T-helper 1 cell treated with Interleukin-12 subunit alpha and Interleukin-12 subunit beta and Interleukin-4 antibody, amounts not matched to agents 30 μg/mL and 1 μg/mL, for 36 hours (primary cell): Measurements from ENCODE around the gene SORBS2.

Experiments used
- H3K27ac Mint-ChIP-seq: one replicate; pipeline ENCODE4 v1.8.0; 2021; ENCODE audit warnings: mild to moderate bottlenecking, mixed read lengths
- H3K27me3 Mint-ChIP-seq: one replicate; pipeline ENCODE4 v1.8.0; 2021; ENCODE audit warnings: low read depth, mixed read lengths
- H3K36me3 Mint-ChIP-seq: one replicate; pipeline ENCODE4 v1.8.0; 2021; ENCODE audit warnings: low read depth, mixed read lengths
- H3K4me1 Mint-ChIP-seq: one replicate; pipeline ENCODE4 v1.8.0; 2021; ENCODE audit warnings: low read depth, mixed read lengths
- H3K4me3 Mint-ChIP-seq: one replicate; pipeline ENCODE4 v1.8.0; 2021; ENCODE audit warnings: mild to moderate bottlenecking, moderate library complexity, mixed read lengths
- H3K9me3 Mint-ChIP-seq: one replicate; pipeline ENCODE4 v1.8.0; 2021; ENCODE audit warnings: mixed read lengths

Gene SORBS2

GRCh38 chr4:185602397-185602796 is 209.6 kb downstream of the SORBS2 start:
- no peak overlapping the region for H3K27ac Mint-ChIP-seq

DNA sequence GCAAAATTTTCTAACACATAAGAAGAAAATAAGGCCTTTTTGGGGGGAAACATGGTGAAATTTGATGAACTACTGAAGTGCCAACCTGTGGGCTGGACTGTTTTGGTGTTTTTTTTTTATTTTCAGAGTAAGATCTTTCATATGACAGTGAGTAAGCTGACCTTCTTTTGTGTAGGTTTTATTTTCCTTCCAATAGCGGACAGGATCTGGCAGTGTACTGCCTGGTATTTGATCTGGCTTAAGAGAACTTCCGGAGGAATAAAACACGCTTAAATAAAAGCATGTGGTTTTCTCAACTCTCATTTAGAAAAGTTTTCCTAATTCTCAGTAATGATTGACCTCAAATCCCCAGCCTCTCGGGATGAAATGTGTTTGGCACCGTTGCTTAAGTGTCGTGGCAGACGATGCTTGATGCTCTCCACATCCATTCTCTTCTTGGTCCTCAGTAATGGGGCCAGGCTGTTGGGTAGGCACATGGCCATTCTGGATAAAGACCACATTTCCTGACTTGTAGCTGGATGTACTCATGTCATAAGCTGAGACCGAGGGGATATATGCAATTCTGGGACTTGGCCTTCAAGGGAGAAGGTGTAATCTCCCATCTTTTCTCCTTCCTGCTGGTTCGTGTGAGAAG is 211.1 kb downstream of the SORBS2 start:
- no peaks in the 10 kb centered on the region for H3K36me3 Mint-ChIP-seq

More at GRCh38 chr4:185602397-185602796, 209.6 kb downstream of the SORBS2 start:
- Mint-ChIP-seq H3K9me3 (no peaks in the 10 kb centered on the region), H3K4me3 (no peak overlapping the region), H3K4me1 (no peaks in the 10 kb centered on the region), H3K36me3 (no peaks in the 10 kb centered on the region), H3K27me3 (peaks cover 20% of the 10 kb centered on the region)

GRCh38 chr4:185599553-185600243 is 212.3 kb downstream of the SORBS2 start:
- Mint-ChIP-seq H3K27ac (no peak overlapping the region), H3K4me1 (no peaks in the 10 kb centered on the region), H3K4me3 (no peak overlapping the region)

More for the DNA sequence above, 211.1 kb downstream of the SORBS2 start:
- H3K27me3 Mint-ChIP-seq: peaks cover 24% of the 10 kb centered on the region
- no peaks in the 10 kb centered on the region for H3K9me3 Mint-ChIP-seq
- H3K4me3 Mint-ChIP-seq: no peak overlapping the region
- H3K4me1 Mint-ChIP-seq: no peaks in the 10 kb centered on the region
- H3K27ac Mint-ChIP-seq: no peak overlapping the region

DNA sequence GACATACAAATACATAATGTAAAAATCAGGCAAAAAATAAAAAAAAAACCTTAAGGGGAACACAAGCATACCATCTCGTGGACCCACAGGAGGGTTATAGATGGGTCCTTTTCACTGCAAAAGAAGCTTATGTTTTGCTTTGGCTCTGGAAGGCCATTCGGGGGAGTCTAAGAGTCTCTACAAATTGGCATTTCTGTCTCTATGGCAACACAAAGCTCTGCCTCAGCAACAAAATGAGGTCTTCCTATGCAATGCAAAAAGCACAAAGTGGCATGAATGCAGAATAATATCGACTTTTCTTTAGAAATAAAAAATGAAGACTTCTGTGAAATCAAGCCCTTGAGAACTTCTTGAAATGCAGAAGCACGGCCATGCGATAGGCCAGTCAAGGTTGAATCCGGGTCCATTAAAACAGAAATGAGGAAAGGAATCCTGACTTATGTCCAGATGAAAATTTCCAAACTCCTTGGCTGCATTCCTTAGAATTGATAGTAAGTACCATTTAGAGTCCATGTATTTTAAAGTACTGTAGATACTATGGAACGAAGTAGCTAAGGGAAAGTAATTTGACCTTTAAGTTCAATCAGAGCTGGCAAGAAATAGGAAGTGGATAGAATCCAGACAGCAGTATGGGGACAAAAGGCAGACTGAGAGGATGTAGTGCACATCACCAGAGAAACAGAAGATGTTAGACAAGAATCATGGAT is 213.0 kb downstream of the SORBS2 start:
- Mint-ChIP-seq H3K4me3 (no peak overlapping the region), H3K4me1 (no peaks in the 10 kb centered on the region), H3K9me3 (no peaks in the 10 kb centered on the region), H3K27me3 (peaks cover 27% of the 10 kb centered on the region), H3K36me3 (no peaks in the 10 kb centered on the region), H3K27ac (no peak overlapping the region)

More at GRCh38 chr4:185599553-185600243, 212.3 kb downstream of the SORBS2 start:
- Mint-ChIP-seq H3K27me3 (peaks cover 27% of the 10 kb centered on the region), H3K9me3 (no peaks in the 10 kb centered on the region), H3K36me3 (no peaks in the 10 kb centered on the region)

- Mint-ChIP-seq H3K4me3 (no peak overlapping the region), H3K27ac (no peak overlapping the region), H3K9me3 (no peaks in the 10 kb centered on the region), H3K36me3 (no peaks in the 10 kb centered on the region), H3K27me3 (peaks cover 32% of the 10 kb centered on the region), H3K4me1 (no peaks in the 10 kb centered on the region)
Observed at GRCh38 chr4:185597532-185598188, 214.3 kb downstream of the SORBS2 start.

GRCh38 chr4:185592845-185593488 is 219.0 kb downstream of the SORBS2 start:
- no peaks in the 10 kb centered on the region for H3K36me3 Mint-ChIP-seq
- H3K4me1 Mint-ChIP-seq: peaks cover 2% of the 10 kb centered on the region
- peaks cover 54% of the 10 kb centered on the region for H3K27me3 Mint-ChIP-seq
- no peaks in the 10 kb centered on the region for H3K9me3 Mint-ChIP-seq
- H3K27ac Mint-ChIP-seq: no peak overlapping the region
- H3K4me3 Mint-ChIP-seq: no peak overlapping the region

DNA sequence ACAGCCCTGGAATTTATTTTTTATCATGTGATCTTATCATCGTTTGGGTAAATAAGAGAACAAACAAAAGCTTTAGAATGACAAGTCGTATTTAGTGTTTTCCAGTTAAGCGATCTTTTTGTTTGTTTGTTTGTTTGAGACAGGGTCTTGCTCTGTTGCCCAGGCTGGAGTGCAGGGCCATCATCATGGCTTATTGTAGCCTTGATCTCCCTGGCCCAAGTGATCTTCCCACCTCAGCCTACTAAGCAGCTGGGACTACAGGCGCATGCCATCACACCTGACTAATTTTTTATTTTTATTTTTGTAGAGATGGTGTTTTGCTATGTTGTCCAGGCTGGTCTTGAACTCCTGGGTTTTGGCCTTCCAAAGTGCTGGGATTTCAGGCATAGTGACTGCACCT is 219.6 kb downstream of the SORBS2 start:
- Mint-ChIP-seq H3K9me3 (no peaks in the 10 kb centered on the region), H3K27me3 (peaks cover 55% of the 10 kb centered on the region)

GRCh38 chr4:185591679-185592141 is 220.3 kb downstream of the SORBS2 start:
- H3K4me3 Mint-ChIP-seq: no peak overlapping the region
- H3K4me1 Mint-ChIP-seq: peaks cover 12% of the 10 kb centered on the region
- H3K27ac Mint-ChIP-seq: no peak overlapping the region
- H3K36me3 Mint-ChIP-seq: peaks cover 3% of the 10 kb centered on the region
- peaks cover 3% of the 10 kb centered on the region for H3K9me3 Mint-ChIP-seq
- peaks cover 60% of the 10 kb centered on the region for H3K27me3 Mint-ChIP-seq

More for the DNA sequence above, 219.6 kb downstream of the SORBS2 start:
- no peak overlapping the region for H3K27ac Mint-ChIP-seq
- H3K4me1 Mint-ChIP-seq: peaks cover 6% of the 10 kb centered on the region
- H3K4me3 Mint-ChIP-seq: no peak overlapping the region
- no peaks in the 10 kb centered on the region for H3K36me3 Mint-ChIP-seq

GRCh38 chr4:185590982-185591381 is 221.0 kb downstream of the SORBS2 start:
- Mint-ChIP-seq H3K27me3 (peaks cover 64% of the 10 kb centered on the region), H3K4me3 (no peak overlapping the region), H3K9me3 (peaks cover 3% of the 10 kb centered on the region), H3K27ac (no peak overlapping the region), H3K36me3 (peaks cover 4% of the 10 kb centered on the region), H3K4me1 (peaks cover 13% of the 10 kb centered on the region)

DNA sequence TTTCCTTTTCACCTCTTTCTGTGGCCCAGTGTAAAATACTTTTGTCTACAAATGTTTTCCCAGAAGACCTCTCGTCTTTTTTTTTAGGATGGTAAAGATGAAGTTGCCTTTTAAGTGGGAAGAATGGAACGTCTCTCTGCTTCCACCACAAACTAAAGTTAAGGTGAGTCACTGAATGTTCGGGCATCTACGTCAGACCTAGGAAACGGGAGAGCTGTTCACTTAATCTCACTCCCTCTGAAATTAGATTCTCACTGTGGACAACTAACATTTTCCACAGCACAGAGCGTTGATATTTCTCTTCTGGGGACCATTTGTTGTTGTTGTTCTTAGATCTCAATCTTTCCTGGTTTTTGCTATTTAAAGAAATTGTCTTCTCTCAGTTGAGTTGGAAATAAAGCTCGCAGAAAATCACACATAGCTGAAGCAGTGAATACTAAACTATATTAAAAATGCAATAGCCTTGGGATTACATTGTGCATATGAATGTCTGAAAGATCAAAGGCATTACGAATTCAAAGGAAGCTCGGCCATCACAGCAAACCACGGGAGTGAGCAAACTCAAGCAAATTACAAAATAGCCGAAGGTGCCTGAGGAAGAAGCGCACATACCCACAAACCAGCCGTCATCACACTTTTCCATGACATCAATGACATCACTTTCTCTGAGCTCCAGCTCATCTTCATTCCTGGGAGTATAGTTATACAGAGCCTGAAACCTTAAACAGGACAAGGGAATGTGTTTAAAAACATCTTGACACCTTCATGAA is 222.7 kb downstream of the SORBS2 start:
- Mint-ChIP-seq H3K27me3 (peaks cover 70% of the 10 kb centered on the region), H3K27ac (no peak overlapping the region), H3K4me1 (peaks cover 13% of the 10 kb centered on the region), H3K4me3 (no peak overlapping the region), H3K9me3 (peaks cover 3% of the 10 kb centered on the region), H3K36me3 (peaks cover 4% of the 10 kb centered on the region)

DNA sequence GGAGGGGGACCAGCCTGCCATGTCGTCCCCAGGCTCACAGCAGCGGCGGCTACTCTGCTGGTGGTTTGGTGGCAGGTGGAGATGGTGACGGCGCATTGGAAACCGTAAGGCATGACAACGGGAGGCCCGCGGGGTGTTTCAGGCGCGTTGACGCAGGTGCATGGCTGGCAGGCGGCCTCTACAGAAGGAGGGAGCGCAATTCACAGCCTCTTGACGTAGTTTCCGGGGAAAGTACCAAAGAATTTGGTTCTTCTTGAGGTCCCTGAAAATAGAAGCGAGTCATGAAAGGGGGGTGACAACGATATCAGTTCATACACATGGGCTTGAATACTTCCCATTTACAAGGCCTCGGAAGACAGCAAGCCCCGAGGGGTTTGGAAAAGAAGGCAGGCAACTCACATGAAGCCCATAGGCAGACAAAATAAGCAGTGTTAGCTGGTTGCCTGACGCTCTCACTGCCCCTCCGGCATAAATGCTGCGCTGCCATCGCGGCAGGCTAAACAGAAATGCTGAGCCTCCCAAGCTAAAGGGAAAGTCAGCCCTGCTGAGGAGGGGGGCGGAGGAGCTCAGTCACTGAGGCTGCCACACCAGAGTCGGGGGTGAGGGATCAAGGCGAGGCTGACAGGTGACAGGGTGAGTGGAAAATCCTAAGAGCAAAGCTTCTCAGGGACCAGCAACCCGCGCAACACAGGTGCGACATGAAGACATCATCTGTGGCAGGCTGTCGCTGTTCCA is 224.4 kb downstream of the SORBS2 start:
- peaks cover 3% of the 10 kb centered on the region for H3K9me3 Mint-ChIP-seq
- peaks cover 56% of the 10 kb centered on the region for H3K27me3 Mint-ChIP-seq
- peaks cover 4% of the 10 kb centered on the region for H3K36me3 Mint-ChIP-seq
- no peak overlapping the region for H3K27ac Mint-ChIP-seq
- peaks cover 13% of the 10 kb centered on the region for H3K4me1 Mint-ChIP-seq
- peak overlapping the region; percentile 18 for H3K4me3 Mint-ChIP-seq

- Mint-ChIP-seq H3K9me3 (peaks cover 3% of the 10 kb centered on the region), H3K4me1 (peaks cover 13% of the 10 kb centered on the region), H3K36me3 (peaks cover 4% of the 10 kb centered on the region), H3K4me3 (peak overlapping the region; percentile 18), H3K27ac (no peak overlapping the region), H3K27me3 (peaks cover 56% of the 10 kb centered on the region)
Observed at GRCh38 chr4:185587030-185587426, 225.0 kb downstream of the SORBS2 start.

DNA sequence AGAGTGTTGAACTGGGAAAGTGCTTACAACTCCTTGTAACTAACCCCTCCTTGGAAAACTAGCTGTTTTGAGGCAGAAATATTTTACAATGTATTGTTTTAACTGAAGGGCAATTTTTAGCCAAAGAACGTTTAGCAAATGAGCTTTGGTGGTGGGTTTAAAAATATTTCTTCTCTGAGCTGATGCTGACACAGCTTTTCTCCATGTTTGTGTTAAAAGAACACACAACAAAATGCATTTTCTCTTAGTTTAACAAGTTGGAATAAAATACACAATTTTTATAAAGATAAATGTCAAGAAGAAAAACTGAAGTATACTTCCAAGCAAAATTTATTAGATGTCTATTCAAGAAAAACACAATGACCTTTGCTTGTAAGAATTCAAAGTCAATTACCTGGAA is 226.8 kb downstream of the SORBS2 start:
- peaks cover 4% of the 10 kb centered on the region for H3K36me3 Mint-ChIP-seq
- peaks cover 3% of the 10 kb centered on the region for H3K9me3 Mint-ChIP-seq
- H3K27ac Mint-ChIP-seq: no peak overlapping the region
- H3K4me3 Mint-ChIP-seq: no peak overlapping the region
- H3K27me3 Mint-ChIP-seq: peaks cover 46% of the 10 kb centered on the region
- H3K4me1 Mint-ChIP-seq: peaks cover 13% of the 10 kb centered on the region
